ENCODE data around the gene NOL12.
"Not testable (repeated sequence)": the region's sequence is repeated elsewhere in the genome, so short reads cannot be mapped to it uniquely, and the experiment has no call there.

The NOL12 gene

GRCh38 chr22:37681001-37681424 lies 5.1 kb upstream of the NOL12 start:
- Histone ChIP-seq H3K4me3 (no peak overlapping the region), H3K27ac (peak overlapping the region in 1 of 2 donors; percentile 13)
- TF ChIP-seq, protein P1, sequence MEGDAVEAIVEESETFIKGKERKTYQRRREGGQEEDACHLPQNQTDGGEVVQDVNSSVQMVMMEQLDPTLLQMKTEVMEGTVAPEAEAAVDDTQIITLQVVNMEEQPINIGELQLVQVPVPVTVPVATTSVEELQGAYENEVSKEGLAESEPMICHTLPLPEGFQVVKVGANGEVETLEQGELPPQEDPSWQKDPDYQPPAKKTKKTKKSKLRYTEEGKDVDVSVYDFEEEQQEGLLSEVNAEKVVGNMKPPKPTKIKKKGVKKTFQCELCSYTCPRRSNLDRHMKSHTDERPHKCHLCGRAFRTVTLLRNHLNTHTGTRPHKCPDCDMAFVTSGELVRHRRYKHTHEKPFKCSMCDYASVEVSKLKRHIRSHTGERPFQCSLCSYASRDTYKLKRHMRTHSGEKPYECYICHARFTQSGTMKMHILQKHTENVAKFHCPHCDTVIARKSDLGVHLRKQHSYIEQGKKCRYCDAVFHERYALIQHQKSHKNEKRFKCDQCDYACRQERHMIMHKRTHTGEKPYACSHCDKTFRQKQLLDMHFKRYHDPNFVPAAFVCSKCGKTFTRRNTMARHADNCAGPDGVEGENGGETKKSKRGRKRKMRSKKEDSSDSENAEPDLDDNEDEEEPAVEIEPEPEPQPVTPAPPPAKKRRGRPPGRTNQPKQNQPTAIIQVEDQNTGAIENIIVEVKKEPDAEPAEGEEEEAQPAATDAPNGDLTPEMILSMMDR (IDR thresholded peaks at IDR 0.05): no peak
- DNase-seq (ENCODE audit: low spot score): no peak

GRCh38 chr22:37681556-37682049 lies 4.5 kb upstream of the NOL12 start:
- peak overlapping the region in 1 of 2 donors; percentile 13 for H3K27ac ChIP-seq

DNA sequence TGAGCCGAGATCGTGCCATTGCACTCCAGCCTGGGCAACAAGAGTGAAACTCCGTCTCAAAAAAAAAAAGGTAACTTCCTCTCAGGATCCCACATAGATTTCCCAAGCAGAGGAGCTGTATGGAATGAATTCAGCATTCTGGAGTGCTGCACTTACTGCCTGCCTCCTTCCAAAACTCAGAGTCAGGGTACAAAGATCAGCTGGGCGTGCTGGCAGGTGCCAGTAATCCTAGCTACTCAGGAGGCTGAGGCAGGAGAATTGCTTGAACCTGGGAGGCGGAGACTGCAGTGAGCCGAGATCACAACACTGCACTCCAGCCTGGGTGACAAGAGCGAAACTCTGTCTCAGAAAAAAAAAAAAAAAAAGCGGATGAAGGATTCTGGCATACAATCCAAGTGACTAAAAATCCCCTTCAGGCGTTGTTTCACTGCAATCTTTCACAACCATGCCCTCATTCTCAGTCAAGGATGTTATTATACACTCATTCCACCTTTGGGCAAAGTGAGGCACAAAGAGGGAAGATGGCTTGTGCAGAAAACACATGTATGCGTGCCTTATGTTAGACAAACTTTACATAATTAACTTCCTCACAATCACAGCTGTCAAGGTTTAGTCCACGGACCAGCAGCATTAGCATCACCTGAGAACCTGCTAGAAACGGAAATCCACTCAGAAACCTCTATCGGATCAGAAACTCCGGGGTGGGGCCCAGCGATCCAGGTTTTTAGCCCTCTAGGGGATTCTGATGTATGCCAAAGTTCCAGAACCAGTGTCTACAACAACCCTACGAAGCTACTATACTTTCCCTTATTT lies 1.1 kb upstream of the NOL12 start:
- TF ChIP-seq, protein P1 (IDR thresholded peaks at IDR 0.05): no peak
- DNase-seq (ENCODE audit: low spot score): no peak
- H3K27ac ChIP-seq: no peak overlapping the region
- no peak overlapping the region for H3K4me3 ChIP-seq

More at GRCh38 chr22:37681556-37682049, 4.5 kb upstream of the NOL12 start:
- H3K4me3 ChIP-seq: no peak overlapping the region
- no peak for DNase-seq (ENCODE audit: low spot score)
- TF ChIP-seq, protein P1 (IDR thresholded peaks at IDR 0.05): peak; percentile 93

DNA sequence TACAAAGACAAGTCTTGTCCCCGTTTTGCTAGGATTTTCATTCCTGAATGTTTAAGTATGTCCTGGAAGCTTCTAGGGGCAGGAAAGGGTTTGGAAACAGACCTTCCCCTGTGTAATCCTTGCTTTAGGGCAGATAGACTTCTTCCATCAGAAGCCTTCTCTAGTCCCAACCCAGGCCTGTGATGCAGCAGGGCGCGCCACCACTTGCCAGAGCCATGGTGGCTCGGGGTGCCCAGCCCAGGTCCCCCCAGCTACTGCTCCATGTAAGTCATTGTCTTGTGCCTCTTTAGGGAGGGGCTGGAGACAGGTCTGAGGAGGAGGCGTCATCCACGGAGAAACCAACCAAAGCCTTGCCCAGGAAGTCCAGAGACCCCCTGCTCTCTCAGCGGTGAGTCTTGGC lies 4.3 kb downstream of the NOL12 start:
- TF ChIP-seq, protein P1 (IDR thresholded peaks at IDR 0.05): no peak
- Histone ChIP-seq H3K27ac (no peak overlapping the region), H3K4me3 (no peak overlapping the region)
- no peak for DNase-seq (ENCODE audit: low spot score)

DNA sequence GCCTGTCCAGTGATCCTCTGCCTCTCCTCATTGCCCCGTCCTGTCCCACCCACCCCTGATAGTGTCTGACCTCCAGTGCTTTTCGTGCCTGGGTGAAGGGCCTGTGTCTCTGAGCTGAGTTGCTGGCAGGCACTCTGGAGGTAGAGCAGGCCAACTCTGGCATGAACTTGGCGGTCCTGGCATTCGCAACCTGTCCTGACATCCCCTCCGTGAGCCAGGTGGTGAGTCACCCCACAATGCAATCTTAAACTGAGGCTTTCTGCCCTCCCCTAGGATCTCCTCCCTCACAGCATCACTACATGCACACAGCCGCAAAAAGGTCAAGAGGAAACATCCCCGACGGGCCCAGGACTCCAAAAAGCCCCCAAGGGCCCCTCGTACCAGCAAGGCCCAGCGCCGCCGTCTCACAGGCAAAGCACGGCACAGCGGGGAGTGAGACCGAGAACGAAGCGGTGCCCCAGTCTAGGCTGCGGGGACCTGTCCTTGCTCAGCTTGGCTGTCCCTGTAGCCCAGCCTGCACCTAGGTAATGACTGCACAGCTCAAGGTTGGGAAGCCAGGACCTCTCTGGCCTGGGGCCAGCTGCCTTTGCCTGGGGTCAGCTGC lies 4.9 kb downstream of the NOL12 start:
- H3K27ac ChIP-seq: no peak overlapping the region
- no peak overlapping the region for H3K4me3 ChIP-seq
- DNase-seq (ENCODE audit: low spot score): no peak
- TF ChIP-seq, protein P1 (IDR thresholded peaks at IDR 0.05): no peak

- no peak for DNase-seq (ENCODE audit: low spot score)
- Histone ChIP-seq H3K27ac (no peak overlapping the region), H3K4me3 (no peak overlapping the region)
- TF ChIP-seq, protein P1 (IDR thresholded peaks at IDR 0.05): no peak
Measured at GRCh38 chr22:37692627-37693285, 6.6 kb downstream of the NOL12 start.

DNA sequence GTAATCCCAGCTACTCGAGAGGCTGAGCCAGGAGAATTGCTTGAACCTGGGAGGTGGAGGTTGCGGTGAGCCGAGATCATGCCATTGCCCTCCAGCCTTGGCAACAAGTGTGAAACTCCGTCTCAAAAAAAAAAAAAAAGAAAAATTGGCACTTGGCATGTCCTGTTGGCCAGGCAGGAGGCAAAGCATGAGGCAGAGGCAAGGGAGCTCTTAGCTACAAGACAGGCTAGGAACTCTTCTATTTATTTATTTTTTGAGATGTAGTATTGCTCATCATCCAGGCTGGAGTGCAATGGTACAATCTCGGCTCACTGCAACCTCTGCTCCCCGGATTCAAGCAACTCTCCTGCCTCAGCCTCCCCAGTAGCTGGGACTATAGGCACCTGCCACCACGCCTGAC lies 8.0 kb downstream of the NOL12 start:
- H3K4me3 ChIP-seq; H3K27ac ChIP-seq; DNase-seq (ENCODE audit: low spot score): not testable (repeated sequence)

- not testable (repeated sequence) for H3K27ac ChIP-seq; DNase-seq (ENCODE audit: low spot score)
- peak overlapping the region; percentile 47 for H3K4me3 ChIP-seq
Measured at GRCh38 chr22:37696260-37696656, 10.1 kb downstream of the NOL12 start.
